ENCODE results near the gene HPCAL1.

HPCAL1 gene

DNA sequence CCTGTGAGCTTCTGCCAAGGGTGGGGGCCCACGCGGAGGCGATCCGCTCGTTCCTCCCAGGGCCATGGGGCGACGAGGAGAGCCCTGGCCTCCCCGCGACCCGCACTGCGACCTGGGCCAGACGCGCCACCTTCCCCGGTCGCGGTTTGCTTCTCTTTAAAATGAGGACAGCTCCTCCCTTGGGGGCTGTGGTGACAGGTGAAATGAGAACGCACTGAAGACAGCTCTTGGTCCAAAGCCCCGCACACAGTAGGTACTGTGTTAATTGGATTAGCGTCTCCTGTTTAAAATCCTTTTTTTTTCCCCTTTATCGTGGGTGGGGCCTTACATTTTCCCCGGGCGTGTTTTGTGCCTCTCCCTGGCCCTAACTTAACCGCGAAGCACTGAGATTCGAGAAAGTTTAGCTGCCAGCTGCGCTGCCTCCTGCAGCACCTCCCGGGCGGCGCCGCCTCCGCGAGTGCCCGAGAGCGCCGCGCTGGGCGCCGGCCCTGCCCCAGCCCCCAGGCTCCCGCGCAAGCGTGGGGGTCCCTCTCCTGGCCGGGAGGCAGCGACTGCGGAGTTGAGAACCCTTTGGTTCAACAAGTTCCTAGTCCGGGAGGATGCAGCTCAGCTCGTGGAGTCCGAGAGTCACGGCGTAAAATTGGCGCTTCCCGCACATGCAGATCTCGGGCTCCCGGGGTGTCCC lies 1.1 kb downstream of the HPCAL1 start:
- DNase-seq (ENCODE audit: low spot score): peak; percentile 40

GRCh38 chr2:10304458-10305253 lies 2.0 kb downstream of the HPCAL1 start:
- no peak for DNase-seq (ENCODE audit: low spot score)

DNA sequence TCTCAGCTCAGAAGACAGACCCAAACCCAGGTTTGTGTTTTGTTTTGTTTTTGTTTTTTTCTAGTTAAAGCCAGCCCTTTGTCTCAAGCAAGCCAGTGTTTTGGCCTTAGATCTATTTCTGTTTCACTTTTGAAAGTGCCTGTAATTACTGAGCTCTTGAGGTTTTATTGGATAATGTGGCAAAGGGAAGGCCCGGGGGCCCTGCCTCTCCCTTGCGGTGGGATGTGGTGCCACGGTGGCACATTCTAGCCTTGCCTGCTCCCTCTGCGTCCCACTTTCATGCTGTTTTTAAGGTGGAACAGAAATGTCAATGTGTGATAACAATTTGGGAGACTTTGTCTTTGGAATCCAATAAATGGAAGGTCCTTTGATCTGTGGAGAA lies 2.5 kb downstream of the HPCAL1 start:
- peak; percentile 58 for DNase-seq (ENCODE audit: low spot score)

GRCh38 chr2:10305715-10306114 lies 3.0 kb downstream of the HPCAL1 start:
- peak; percentile 31 for DNase-seq (ENCODE audit: low spot score)

- DNase-seq (ENCODE audit: low spot score): no peak
Observed at GRCh38 chr2:10306901-10307463, 4.3 kb downstream of the HPCAL1 start.

DNA sequence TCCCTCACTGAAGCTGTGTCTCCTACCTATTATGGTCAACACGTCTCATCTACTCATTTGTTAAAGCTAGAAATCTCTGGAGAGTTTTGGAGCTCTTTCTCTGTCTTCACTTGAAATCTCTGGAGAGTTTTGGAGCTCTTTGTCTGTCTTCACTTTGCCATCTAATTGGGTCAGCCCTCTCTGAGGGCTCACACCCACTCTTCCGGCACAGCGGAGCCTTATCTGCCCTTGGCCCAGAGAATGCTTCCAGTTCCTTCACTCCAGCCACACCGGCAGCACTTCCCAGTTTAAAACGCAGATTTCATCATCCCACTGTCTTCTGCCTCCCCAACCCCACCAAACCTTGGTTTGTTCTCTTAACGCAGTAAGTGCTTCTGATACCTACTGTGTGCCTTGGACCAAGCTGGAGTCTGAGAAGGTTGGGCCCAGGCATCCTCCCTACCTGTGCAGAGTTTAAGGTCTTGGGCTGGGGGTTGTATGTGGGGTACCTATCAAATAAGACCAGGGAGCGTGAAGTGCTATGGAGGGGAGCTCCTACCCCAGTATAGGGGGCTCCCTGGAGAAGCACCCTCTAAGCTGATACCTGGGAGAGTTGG lies 5.0 kb downstream of the HPCAL1 start:
- DNase-seq (ENCODE audit: low spot score): no peak

DNA sequence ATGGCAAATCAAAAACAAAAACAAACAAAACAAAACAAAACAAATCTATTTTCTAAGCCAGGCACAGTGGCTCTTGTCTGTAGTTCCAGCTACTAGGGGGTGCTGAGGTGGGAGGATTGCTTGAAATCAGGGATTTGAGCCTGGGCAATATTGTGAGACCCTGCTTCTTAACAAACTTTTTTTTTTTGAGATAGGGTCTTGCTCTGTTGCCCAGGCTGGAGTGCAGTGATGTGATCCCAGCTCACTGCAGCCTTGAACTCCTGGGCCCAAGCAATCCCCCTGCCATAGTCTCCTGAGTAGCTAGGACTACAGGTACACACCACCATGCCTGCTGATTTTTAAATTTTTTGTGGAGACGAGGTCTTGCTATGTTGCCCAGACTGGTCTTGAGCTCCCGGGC lies 6.2 kb downstream of the HPCAL1 start:
- no peak for DNase-seq (ENCODE audit: low spot score)

- DNase-seq (ENCODE audit: low spot score): no peak
Observed at GRCh38 chr2:10309286-10309685, 6.6 kb downstream of the HPCAL1 start.

DNA sequence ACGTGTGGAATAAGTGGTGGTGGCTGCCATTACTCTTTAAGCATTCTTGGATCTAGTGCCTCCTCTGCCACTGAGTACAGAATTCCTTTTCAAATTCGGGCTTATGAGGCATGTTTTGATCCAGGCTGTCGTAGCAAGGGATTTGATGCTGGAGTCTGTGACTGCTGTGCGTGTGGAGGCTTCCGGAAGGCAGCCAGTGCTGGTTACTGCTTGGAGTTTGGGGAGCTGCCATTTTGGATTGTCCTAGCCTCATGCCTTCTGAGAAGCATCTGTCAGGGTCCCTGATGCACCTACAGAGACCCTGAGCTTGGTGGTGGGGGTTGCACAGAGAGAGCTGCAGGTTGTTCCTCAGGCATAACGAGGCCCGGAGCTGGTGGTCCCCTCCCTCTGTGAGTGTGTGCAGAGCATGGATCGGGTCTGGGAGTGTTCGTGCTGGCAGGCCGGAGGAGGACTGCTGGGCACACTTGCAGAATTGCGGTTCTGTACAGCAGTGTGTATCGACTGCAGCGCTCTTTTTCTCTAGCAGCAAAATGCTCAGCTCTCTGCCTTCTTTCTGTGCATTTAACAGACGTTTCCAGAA lies 7.7 kb downstream of the HPCAL1 start:
- DNase-seq (ENCODE audit: low spot score): no peak

DNA sequence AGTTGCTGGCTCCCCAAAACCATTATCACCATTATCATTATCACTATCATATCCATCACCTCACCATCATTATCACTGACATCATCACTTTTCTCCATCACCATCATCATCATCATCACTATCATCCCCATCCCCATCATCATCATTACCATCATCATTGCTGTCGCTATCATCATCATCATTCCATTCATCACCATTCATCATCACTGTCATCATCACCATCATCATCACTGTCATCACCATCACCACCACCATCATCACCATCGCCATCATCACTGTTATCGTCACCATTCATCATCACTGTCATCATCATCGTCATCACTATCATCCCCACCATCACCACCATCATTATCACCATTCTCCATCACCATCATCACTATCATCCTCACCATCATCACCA lies 9.0 kb downstream of the HPCAL1 start:
- DNase-seq (ENCODE audit: low spot score): no peak

GRCh38 chr2:10312437-10312957 lies 9.8 kb downstream of the HPCAL1 start:
- no peak for DNase-seq (ENCODE audit: low spot score)

DNA sequence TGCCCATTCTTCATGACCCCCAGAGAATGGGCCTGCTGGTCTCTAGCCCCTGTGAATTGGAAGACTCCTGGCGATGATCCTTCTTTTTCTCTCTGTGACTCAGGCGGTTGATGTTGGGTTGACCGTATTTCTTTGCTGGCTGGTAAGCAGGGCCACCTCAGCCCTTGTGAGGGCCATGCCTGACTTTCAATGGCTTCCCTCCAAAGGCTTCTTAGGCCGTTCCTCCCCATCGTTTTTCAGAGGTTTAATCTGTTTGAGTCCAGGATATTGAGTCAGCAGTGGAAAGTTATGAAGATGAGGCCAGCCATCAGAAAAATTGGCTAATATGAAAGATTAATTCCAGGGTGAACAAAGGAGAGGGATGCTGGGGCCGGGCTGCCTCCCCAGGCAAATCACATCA lies 13.6 kb downstream of the HPCAL1 start:
- DNase-seq (ENCODE audit: low spot score): no peak

DNA sequence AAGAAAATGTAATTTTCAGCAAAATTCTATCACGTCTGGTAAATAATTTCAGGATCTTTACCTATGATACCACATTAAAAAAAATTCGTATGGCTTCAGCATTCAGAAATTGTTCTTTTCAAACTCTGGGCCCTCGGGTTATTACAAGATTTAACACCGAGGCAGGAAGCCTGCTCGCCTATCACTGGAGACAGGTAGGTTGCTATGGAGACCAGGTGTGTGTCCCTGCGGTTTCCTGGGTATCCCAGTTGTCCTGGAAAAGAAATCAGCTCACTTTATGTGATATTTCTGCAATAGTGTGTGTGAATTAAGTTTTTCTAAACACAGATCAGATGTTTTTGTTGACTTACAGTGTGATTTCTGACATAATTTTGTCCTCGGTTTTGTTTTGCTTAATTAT lies 14.2 kb downstream of the HPCAL1 start:
- no peak for DNase-seq (ENCODE audit: low spot score)

GRCh38 chr2:10317646-10318045 lies 14.9 kb downstream of the HPCAL1 start:
- no peak for DNase-seq (ENCODE audit: low spot score)

DNA sequence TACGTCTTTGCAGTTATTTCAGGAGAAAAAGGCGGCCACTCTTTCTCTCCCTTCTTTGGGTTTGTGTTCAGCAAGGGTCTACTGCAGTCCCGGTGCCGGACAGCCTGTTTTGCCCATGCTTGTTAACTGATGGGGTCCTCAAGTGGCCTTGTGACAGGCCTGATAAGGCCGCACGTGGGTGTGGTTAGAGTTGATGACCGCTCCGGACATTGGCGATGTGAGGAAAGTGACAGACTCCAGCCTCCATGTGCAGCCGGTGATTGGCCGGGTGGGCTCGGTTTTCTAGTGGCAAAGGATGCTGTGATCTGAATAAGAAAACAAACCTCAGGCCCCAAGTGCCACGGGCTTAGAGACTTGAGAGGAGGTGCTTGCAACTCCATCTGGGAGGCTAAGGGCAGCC lies 15.6 kb downstream of the HPCAL1 start:
- no peak for DNase-seq (ENCODE audit: low spot score)

- DNase-seq (ENCODE audit: low spot score): no peak
Observed at GRCh38 chr2:10319892-10320574, 17.3 kb downstream of the HPCAL1 start.

GRCh38 chr2:10320575-10320931 lies 17.8 kb downstream of the HPCAL1 start:
- no peak for DNase-seq (ENCODE audit: low spot score)

GRCh38 chr2:10320933-10321332 lies 18.2 kb downstream of the HPCAL1 start:
- DNase-seq (ENCODE audit: low spot score): no peak

DNA sequence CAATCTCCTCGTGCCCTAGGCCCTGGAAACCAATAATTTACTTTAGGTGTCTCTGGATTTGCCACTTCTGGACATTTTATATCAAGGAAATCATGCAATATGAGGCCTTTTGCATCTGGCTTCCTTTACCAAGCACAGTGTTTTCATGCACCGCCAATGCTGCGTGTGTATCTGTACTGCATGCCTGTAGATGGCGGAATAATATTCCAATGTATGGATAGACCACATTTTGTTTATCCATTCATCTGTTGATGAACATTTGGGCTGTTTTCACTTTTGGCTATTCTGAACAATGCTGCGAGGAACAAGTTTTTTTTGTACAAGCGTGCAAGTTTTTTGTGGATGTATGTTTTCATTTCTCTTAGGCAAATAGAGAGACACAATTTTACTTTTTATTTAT lies 18.9 kb downstream of the HPCAL1 start:
- DNase-seq (ENCODE audit: low spot score): no peak

- DNase-seq (ENCODE audit: low spot score): no peak
Observed at GRCh38 chr2:10322481-10322880, 19.8 kb downstream of the HPCAL1 start.

DNA sequence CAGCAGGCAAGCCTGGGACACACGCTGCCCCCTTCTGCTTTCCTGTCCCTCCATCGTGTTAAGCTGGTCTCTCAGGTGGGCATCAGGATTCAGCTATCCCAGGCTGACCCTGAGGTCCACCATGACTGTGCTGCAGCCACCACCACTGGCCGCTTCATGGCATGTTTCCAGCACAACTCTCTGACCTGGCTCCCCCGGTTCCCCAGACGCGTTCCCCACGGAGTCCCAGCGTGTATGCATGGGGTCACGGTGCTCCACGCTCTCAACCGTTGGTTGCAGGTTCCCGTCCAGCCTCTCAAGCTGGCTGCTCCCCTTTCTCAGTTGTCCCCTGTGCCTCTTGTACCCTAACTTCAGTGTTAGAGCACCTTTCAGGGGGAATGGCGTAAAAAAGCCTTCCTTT lies 20.3 kb downstream of the HPCAL1 start:
- DNase-seq (ENCODE audit: low spot score): no peak

DNA sequence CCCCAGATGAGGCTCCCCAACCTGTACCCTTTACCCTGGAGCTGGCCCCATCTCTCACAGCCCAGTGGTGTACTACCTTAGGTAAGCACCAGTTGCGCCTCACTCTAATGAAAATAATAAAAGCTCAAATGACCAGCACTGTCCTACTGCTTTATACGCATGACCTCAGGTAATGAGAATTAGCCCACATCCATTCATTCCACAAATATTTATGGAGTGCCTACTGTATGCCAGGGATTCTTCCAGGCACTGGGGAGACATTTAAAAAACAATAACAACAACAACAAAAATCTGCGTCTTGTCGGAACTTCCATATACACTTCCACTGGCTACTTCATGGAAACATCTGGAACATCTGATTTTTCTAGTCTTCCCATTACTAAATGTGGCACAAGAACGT lies 20.8 kb downstream of the HPCAL1 start:
- DNase-seq (ENCODE audit: low spot score): no peak

Data from activated CD4-positive, alpha-beta T cell treated with anti-CD3 and anti-CD28 coated beads, Interleukin-2, Interleukin-4, amounts not matched to agents 100 ng/mL and 50 ng/mL, durations not matched to agents 16 hours and 8 hours (primary cell).